HG03521 (cell line): ENCODE results near the gene MRAS.

ENCODE experiments used
- ATAC-seq: cut with Tn5 transposase; IDR thresholded peaks from one replicate; pipeline ENCODE4 v1.9.1; 2021; ENCODE audit warnings: mild to moderate bottlenecking, moderate library complexity; ENCODE audit not compliant: unreplicated experiment

MRAS gene

GRCh38 chr3:138384976-138385375 lies 36.6 kb downstream of the MRAS start:
- no peak for ATAC-seq

DNA sequence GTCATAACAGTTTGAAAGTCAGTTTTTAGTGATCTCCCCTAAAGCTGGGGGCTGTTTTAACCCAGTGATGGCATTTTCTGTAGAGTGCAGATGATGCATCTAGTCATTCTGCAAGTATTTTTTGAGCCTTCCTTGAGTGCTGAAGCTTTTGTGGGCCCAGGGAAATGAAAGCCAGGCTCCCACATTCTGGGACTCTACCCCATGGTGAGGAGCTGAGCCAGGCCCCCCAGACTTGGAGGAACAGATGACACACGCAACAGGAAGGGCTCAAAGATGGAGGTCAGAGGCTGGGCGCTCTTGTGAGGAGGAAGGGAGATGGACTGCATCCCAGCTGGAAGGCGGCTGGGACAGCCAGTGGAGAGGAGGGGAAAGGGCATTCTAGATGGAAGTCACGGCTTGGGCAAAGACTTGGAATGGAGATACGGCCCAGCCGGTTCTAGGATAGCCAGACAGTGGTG lies 40.8 kb downstream of the MRAS start:
- no peak for ATAC-seq

GRCh38 chr3:138389841-138390581 lies 41.6 kb downstream of the MRAS start:
- no peak for ATAC-seq

GRCh38 chr3:138390582-138390932 lies 42.2 kb downstream of the MRAS start:
- no peak for ATAC-seq

DNA sequence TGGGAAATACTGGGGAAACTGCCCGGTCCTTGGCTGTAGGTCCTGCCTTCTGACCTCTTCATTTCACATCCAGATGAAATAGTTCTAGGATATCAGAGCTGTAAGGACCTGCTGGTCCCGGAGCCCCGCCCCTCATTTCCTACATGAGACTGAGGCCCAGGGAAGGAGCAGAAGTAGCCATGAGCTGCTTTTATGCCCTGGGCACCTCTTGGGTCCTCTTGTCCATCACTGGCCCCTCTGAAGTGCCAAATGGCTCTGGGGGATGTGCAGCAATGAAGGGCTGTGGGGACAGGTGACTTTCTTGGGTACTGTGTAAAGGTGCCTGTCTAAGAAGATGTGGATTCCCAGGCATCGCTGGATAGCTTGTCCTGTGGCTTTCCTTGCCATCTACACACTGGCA lies 45.8 kb downstream of the MRAS start:
- ATAC-seq: no peak

GRCh38 chr3:138394686-138395085 lies 46.3 kb downstream of the MRAS start:
- ATAC-seq: no peak

GRCh38 chr3:138395865-138396751 lies 47.7 kb downstream of the MRAS start:
- ATAC-seq: no peak

DNA sequence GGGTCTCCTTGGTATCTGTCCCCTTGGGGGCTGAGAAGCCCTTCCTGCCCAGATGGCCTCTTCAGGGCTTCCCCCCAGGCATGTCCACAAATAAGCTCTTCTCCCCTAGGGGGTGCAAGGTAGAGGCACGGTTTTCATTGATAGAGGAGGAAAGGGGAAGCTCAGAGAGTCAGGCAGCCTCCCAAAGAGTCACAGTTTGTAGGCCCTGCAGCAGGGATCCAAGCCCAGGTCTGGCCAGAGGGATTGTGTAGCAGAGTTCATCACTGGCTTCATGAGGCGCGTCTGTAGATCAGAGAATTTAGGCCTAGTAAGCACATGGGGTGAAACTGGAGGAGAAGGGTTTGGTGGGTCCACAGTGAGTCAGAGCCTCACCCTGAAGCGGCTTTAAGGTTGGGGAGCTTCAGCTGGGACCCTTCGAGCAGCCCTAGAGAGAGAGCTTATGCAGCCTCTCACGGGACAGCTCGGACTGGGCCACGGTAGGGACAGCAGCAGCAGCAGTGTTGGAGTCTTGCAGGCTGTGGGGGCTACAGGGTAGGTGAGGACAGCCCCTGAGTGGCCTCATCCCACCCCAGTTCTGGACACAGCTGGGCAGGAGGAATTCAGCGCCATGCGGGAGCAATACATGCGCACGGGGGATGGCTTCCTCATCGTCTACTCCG lies 48.5 kb downstream of the MRAS start:
- ATAC-seq: no peak

- ATAC-seq: no peak
Observed at GRCh38 chr3:138397983-138398382, 49.6 kb downstream of the MRAS start.

DNA sequence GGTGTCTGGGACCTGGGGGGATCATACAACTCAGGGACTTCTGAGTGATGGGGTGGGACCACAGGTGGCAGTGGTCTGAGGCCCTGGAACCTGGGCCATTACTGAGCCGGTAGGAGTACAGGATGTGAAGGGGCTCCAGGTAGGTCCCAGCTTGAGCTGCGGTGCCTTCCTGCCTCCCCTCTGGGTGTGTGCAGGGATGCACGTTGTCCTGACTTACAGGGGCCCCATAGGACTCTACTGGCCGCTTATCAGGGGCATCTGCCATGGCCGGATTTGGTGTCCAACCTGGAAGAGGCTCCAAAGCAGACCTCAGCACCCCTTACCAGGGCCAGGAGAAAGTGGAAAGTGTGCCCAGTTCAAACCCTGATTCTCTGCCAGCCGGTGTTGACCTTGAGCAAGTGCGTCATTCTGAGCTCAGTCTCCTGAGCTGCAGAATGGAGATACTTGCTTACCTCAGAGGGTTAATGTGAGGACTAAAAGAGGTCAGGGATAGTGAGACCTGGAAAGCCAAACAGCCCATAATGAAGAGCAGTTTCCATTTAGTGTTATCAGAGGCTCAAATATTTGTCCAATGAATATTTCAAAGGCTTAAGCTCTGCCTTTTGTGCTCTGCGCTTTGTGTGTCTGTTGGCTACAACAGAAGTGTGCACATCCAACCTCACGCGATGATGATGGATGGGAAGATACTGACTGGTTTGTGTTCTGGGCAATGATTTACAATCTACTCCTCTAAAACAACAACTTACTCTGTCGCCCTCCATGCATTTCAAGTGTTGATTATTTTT lies 50.6 kb downstream of the MRAS start:
- no peak for ATAC-seq

DNA sequence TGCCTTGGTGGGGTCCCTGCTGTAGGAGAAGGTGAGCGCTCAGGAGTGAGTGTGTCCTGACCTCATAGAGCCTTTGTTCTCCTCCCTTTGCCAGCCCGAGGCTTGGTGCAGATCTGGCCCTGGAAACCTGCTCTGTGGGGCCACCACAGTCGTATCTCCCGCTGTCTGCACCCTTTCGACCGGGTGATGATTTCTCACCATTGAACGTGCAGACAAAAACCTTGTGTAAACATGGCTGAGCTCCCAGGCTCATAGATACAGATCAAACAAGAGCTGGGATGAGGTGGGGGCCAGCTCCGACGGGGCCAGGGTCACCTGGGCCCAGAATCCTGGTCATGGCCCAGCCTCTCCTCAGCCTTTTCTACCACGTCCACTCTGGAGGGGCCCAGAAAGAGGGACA lies 51.4 kb downstream of the MRAS start:
- no peak for ATAC-seq

DNA sequence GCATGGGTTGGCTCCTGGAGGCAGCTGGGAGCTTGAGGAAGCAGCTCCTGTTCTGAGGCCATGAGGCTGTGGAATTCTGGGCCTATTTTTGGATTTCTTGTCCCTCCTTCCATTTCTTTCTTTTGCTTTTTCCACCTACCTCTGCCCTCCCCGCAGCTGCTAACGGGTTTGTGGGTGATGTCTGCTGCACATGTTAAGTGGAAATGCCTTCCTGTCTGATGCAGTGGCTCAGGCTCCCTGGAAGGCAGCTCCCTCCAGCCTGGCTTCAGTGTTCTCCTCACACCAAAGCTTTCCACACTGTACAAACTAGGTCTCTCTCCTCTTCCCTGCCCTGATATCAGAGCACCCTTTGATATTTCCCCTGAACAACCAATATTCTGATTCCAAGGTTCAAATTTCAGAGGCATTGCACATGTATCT lies 52.3 kb downstream of the MRAS start:
- no peak for ATAC-seq

- no peak for ATAC-seq
Observed at GRCh38 chr3:138401834-138402233, 53.5 kb downstream of the MRAS start.

GRCh38 chr3:138404121-138404520 lies 55.7 kb downstream of the MRAS start:
- ATAC-seq: no peak

GRCh38 chr3:138405001-138405400 lies 56.6 kb downstream of the MRAS start:
- ATAC-seq: no peak

DNA sequence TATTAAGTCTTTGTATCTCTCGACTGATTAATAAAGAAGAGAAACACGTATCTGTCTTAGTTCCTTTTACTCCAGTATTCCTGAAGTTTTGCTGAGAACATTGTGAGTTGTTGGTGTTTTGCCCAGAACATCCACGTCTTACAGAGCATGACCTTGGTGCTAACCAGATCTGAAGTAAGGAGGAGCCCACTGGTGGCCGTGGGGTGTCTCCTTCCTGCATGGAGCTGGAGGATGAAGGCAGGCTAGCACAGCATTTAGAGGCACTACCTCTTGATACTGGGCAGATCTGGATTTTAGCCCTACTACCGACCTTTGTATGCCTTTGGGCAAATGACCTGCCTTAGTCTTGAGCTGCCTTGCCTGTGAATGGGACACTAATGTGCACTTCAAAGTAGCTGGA lies 57.1 kb downstream of the MRAS start:
- no peak for ATAC-seq

DNA sequence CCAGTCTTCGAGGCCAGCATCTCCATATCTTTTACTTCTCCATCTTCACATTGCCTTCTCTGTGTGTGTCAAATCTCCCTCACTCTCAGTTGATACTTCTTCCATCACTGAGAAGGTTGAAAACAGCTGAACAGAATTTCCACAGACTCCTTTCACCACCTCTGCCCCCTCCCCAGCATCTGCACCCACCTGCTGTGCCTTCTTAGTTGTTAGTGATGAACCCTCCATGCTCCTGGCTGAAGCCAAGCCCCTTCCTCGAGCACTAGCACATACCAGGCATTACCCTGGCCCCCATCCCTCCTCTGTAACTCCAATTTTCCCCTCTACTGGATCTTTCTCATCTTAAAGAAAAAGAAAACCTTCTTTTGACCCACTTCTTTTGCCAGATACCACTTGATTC lies 58.2 kb downstream of the MRAS start:
- no peak for ATAC-seq

DNA sequence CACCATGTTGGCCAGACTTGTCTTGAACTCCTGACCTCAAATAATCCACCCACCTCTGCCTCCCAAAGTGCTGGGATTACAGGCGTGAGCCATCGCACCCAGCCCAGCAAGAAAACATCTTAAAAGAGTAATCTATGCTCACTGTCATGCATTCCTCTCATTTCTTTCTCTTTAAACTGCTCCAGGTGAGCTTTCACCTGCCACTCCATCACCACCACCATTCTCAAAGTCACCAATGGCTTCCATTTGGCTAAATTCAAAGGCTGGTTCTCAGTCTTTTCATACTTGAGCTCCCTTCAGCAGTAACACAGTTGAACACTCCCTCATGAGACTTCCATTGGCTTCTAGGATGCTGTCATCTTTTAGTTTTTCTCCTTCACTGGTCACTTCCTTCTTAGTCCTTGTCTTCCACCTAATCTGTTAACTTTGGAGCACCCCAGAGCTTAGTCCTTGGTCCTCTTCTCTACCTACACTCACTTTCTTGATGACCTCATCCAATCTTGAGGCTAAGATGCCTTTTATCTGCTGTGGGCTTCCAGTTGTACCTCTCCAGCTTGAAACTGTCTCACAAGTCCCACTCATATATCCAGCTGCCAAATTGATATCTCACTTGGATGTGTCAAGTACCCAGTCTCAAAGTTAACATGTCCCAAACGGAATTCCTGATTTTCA lies 59.0 kb downstream of the MRAS start:
- ATAC-seq: no peak

- no peak for ATAC-seq
Observed at GRCh38 chr3:138408751-138409570, 60.6 kb downstream of the MRAS start.
